SKM-1 (cell line): ENCODE measurements around the gene PEX11G.
"Not testable (repeated sequence)": the region's sequence is repeated elsewhere in the genome, so short reads cannot be mapped to it uniquely, and the experiment has no call there.

ENCODE experiments used
- DNase-seq: peaks from one replicate; lab custom pipeline; 2025; ENCODE audit not compliant: unreplicated experiment; lab: John Stamatoyannopoulos, UW

PEX11G gene

DNA sequence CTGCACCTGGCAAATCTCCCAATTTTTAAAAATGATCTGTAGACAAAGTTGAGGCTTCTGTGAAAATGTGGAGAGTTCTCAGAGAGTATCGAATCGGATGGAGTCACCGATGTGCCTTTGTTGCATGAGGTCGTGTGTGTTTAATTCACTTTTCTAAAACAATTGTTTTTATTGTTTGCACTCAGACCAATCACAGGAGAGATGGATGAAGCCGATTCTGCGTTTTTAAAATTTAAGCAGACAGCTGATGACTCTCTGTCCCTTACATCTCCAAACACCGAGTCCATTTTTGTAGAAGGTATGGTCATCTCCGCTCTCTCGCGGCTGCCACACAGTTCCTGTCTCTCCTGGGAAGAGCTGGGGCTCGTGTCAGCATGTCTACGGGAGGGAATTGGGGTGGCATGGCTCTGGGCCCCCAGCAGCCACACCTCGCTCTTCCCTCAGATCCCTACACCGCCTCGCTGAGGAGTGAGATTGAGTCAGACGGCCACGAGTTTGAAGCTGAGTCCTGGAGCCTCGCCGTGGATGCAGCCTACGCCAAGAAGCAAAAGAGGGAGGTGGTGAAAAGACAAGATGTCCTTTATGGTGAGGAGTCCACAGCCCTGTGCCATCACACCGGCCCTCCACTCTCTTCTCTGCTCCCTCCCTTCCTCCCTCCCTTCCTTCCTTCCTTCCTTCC is 47.2 kb downstream of the PEX11G start:
- no peak for DNase-seq

DNA sequence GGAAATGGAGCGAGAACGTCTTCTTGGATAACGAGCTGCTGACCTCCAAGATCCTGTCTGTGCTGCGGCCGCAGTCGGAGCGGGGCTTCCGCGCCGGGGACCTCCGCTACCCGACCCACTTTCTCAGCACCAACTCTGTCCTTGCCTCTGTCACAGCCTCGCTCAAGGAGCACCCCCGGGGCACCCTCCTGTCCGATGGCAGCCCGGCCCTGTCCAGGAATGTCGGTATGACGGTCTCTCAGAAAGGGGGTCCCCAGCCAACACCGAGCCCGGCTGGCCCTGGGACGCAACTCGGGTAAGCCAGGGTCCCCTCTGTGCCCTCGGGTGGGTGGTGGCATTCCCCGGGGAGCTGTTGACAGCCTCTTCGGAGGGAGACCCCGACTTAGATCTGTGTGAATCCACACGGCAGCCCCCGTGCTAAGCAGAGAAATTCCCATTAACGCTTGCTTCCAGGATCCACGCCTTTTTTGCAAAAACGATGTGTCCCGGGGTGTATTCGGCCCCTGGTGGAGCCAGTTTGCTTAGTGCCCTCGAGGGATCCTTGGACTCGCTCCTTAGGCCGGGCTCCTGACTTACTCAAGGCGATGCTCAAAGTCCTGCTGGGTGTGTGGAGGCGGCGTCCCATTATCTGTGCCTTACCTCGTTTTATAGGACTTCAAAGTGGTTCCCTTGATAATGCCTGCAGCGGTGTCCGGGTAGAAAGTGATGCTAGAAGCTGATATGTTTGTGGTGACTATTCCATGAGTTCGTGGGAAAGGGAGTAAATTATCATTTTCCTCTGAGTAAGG is 48.5 kb downstream of the PEX11G start:
- DNase-seq: no peak

DNA sequence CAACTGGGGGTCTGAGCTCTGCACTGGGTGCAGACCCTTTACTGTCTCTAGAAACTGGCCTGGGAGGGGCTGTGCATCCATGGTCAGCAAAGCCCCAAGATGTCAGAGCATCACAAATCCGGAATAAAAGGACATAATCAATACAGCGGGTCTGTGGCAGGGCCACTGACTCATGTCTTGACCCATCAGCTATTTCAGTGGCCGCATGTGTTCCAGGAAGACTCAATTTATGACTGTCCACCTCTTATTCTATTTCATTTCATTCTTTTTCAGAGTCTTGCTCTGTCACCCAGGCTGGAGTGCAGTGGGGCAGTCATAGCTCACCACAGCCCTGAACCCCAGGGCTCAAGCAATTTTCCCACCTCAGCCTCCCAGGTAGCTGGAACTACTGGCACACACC is 53.2 kb downstream of the PEX11G start:
- no peak for DNase-seq

DNA sequence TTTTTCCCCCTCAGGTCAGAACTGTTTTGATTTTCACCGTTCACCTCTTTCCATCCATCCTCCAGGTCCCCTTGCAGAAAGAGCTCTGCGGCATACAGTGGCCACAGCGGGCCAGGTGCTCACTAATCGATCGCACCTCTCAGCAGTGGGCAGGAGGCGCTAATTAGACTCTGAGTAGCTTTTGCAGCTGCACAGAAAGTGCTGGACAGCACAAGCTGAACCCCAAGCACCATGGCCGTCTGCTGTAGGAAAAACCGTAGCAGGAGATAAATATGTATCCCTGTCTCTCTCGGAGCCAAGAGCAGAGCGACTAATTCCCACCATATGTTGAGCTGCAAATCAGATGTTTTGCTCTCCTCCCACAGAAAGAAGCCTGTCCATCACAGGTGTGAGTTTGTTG is 54.4 kb downstream of the PEX11G start:
- DNase-seq: no peak

DNA sequence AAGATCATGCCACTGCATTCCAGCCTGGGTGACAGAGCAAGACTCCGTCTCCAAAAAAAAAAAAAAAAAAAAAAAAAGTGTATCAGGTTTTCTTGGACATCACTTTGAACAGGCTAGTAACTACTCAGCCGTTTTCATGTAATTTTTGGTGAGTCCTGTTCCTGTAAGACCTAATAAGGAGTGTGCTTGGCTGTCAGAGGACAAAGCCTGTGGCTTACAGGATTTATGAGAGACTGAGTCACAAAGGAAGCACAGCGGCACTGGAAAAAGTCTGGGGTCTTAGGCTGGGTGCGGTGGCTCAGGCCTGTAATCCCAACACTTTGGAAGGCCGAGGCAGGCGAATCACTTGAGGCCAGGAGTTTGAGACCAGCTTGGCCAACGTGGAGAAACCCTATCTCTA is 55.4 kb downstream of the PEX11G start:
- DNase-seq: not testable (repeated sequence)

DNA sequence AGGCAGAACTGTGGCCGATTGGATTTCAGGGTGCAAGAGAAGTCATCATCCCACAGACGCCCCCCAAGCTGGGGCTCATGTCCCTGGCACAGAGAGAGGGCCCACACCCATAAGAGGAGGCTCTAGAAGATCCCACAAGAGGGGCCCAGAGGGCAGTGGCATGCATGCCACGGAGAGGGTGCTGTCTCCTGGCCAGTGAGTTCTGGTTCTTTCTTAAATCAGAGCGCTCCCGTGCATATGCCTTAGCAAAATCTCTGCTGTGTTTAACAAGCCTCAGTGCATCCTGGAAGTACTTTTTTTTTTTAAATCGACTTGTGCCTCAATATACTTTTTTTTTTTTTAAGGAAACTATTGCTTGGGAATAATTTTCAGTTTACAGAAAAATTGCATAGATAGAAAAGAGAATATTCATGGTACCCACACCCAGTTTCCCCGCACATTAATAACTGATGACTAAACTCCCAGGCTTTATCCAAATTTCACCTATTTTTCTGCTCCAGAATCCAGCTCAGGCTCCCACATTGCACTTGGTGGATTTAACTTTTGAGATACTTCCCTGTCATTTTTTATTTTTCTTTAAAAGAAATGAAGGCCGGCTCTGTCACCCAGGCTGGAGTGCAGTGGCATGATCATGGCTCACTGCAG is 59.1 kb downstream of the PEX11G start:
- DNase-seq: no peak

DNA sequence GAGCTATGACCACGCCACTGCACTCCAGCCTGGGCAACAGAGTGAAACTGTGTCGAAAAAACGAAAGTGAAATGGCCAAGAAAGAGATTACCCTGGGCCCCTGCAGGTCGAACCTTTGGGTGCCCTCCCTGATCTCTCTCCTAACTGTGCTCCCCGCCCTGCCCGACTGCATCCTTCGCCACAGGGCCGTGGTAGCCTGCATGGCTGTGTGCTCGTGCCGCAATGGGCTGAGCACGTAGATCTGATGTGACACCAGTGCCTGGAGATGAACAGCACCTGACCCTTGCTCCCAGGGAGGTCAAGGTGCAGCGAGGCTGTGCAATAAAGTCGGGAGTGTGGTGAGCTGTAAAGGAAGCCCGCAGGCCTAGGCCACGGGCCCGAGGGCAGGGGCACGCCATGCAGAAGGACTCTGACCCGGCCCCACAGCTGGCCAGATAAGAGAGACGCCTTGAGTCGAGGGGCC is 60.2 kb downstream of the PEX11G start:
- no peak for DNase-seq

DNA sequence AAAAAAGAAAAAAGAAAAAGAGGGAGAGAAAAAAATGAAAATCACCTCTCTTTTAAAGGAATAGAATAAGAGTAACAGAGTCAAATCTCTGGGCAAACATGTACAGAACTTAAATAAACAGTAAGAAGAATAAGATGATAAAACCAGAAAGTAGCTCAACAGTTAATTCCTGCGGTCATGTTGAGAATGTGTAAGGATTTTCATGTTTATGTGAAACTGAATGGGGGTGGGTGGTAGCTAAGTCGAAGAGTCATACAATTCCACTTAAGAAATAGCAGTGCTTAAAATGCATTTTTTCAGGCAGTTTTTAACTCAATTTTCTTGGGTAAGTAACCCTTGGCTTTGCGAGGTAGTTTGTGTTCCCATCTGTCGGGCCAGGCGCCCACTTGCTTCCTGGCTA is 60.9 kb downstream of the PEX11G start:
- no peak for DNase-seq

DNA sequence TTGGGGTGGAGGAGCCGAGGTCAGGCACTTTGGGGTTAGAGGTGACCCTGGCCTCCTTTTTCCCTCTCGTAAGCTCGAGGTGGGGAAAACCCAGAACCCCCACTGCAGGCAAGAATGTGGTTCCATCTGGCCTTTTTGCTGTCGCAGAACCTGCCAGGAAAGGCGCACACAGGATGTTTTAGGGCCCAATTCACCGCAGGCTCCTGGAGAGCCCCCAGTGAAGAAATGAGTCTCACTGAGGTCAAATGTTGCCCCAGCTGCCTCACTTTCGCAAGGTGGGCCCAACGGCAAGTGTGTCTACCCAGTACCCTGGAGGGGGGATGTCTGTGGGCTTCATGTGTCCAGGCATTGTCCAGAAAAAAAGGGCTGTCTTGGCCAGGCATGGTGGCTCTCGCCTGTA is 61.8 kb downstream of the PEX11G start:
- DNase-seq: no peak
